ENCODE results near the gene CCDC88C. TPM values are rescaled to one million over a fixed set of nuclear protein-coding genes. Genes with fewer than 3 reads are reported as not detected.
"Not testable (repeated sequence)": the region's sequence is repeated elsewhere in the genome, so short reads cannot be mapped to it uniquely, and the experiment has no call there.

CCDC88C gene
- total RNA-seq, 1 experiment from 2014 or later = 33.2 TPM

DNA sequence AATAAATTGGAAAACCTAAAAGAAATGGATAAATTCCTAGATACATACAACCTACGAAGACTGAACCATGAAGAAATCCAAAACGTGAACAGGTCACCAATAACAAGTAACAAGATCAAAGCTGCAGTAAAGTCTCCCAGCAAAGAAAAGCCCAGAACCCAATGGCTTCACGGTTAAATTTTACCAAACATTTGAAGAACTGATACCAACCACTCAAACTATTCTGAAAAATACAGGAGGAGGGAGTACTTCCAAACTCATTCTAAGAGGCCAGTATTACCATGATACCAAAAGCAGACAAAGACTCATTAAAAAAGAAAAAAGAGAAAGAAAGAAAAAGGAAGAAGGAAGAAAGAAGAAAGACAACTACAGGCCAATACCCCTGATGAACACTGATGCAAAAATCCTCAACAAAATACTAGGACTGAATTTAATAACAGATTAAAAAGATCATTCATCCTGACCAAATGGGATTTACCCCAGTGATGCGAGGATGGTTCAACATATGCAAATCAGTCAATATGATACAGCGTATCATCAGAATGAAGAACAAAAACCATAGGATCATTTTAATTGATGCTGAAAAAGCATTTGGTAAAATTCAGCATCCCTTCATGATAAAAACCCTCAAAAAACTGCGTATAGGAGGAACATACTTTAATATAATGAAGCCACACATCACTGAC is 26.9 kb upstream of the CCDC88C start:
- H3K27me3 Mint-ChIP-seq (ENCODE audit: unreplicated experiment) = peaks cover 40% of the 10 kb centered on the region
- DNase-seq = no peak
- no peaks in the 10 kb centered on the region for H3K36me3 Mint-ChIP-seq (ENCODE audit: insufficient read depth, unreplicated experiment)
- no peak overlapping the region for H3K4me3 Mint-ChIP-seq (ENCODE audit: low read depth, unreplicated experiment)
- no peaks in the 10 kb centered on the region for H3K9me3 Mint-ChIP-seq (ENCODE audit: low read depth, unreplicated experiment)
- H3K27ac Mint-ChIP-seq (ENCODE audit: unreplicated experiment) = no peak overlapping the region
- intact Hi-C loops (cut with micrococcal nuclease; ENCODE audit: unreplicated experiment) = no loop called here
- no peaks in the 10 kb centered on the region for H3K4me1 Mint-ChIP-seq (ENCODE audit: low read depth, unreplicated experiment)
- TF ChIP-seq, protein P1, sequence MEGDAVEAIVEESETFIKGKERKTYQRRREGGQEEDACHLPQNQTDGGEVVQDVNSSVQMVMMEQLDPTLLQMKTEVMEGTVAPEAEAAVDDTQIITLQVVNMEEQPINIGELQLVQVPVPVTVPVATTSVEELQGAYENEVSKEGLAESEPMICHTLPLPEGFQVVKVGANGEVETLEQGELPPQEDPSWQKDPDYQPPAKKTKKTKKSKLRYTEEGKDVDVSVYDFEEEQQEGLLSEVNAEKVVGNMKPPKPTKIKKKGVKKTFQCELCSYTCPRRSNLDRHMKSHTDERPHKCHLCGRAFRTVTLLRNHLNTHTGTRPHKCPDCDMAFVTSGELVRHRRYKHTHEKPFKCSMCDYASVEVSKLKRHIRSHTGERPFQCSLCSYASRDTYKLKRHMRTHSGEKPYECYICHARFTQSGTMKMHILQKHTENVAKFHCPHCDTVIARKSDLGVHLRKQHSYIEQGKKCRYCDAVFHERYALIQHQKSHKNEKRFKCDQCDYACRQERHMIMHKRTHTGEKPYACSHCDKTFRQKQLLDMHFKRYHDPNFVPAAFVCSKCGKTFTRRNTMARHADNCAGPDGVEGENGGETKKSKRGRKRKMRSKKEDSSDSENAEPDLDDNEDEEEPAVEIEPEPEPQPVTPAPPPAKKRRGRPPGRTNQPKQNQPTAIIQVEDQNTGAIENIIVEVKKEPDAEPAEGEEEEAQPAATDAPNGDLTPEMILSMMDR (IDR thresholded peaks at IDR 0.05; ENCODE audit: unreplicated experiment) = no peak
- no TSS peak for BruUV-seq (replicated peaks)
- CTCF ChIA-PET = no interaction called here

DNA sequence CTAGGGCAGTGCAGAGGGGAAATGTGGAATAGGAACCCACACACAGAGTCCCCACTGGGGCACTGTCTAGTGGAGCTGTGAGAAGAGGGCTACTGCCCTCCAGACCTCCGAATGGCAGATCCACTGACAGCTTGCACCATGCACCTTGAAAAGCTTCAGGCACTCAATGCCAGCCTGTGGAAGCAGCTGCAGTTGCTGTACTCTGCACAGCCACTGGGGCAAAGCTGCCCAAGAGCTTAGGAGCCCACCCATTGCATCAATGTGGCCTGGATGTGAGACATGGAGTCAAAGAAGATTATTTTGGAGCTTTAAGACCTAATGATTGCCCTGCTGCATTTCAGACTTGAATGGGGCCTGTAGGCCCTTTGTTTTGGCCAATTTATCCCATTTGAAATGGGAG is 21.7 kb upstream of the CCDC88C start:
- CTCF ChIA-PET = no interaction called here
- no TSS peak for BruUV-seq (replicated peaks)
- TF ChIP-seq, protein P1 (IDR thresholded peaks at IDR 0.05; ENCODE audit: unreplicated experiment) = no peak
- Mint-ChIP-seq H3K4me3 (ENCODE audit: low read depth, unreplicated experiment) (no peak overlapping the region), H3K36me3 (ENCODE audit: insufficient read depth, unreplicated experiment) (no peaks in the 10 kb centered on the region), H3K9me3 (ENCODE audit: low read depth, unreplicated experiment) (peaks cover 3% of the 10 kb centered on the region), H3K27ac (ENCODE audit: unreplicated experiment) (no peak overlapping the region), H3K27me3 (ENCODE audit: unreplicated experiment) (peaks cover 24% of the 10 kb centered on the region), H3K4me1 (ENCODE audit: low read depth, unreplicated experiment) (no peaks in the 10 kb centered on the region)
- no peak for DNase-seq
- intact Hi-C loops (cut with micrococcal nuclease; ENCODE audit: unreplicated experiment) = no loop called here

DNA sequence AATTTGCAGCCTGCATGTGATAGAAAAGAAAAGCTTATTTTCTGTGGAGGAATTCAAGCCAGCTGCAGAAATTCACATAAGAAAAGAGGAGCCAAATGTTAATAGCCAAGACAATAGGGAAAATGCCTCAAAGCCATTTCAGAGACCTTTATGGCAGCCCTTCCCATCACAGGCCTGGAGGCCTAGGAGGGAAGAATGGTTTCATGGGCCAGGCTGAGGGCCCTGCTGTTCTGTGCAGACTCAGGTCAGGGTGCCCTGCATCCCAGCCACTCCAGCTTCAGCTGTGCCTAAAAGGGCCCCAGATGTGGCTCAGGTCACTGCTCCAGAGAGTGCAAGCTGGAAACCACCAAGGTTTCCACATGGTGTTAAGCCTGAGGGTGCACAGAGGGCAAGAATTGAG is 21.2 kb upstream of the CCDC88C start:
- Mint-ChIP-seq H3K36me3 (ENCODE audit: insufficient read depth, unreplicated experiment) (no peaks in the 10 kb centered on the region), H3K9me3 (ENCODE audit: low read depth, unreplicated experiment) (peaks cover 3% of the 10 kb centered on the region), H3K4me3 (ENCODE audit: low read depth, unreplicated experiment) (no peak overlapping the region), H3K27ac (ENCODE audit: unreplicated experiment) (no peak overlapping the region), H3K27me3 (ENCODE audit: unreplicated experiment) (peaks cover 19% of the 10 kb centered on the region), H3K4me1 (ENCODE audit: low read depth, unreplicated experiment) (no peaks in the 10 kb centered on the region)
- DNase-seq = no peak
- TF ChIP-seq, protein P1 (IDR thresholded peaks at IDR 0.05; ENCODE audit: unreplicated experiment) = no peak
- no TSS peak for BruUV-seq (replicated peaks)
- intact Hi-C loops (cut with micrococcal nuclease; ENCODE audit: unreplicated experiment) = no loop called here
- CTCF ChIA-PET = no interaction called here

DNA sequence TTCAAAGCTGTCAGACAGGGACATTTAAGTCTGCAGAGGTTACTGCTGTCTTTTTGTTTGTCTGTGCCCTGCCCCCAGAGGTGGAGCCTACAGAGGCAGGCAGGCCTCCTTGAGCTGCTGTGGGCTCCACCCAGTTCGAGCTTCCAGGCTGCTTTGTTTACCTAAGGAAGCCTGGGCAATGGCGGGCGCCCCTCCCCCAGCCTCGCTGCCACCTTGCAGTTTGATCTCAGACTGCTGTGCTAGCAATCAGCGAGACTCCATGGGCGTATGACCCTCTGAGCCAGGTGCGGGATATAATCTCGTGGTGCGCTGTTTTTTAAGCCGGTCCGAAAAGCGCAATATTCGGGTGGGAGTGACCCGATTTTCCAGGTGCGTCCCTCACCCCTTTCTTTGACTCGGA is 18.6 kb upstream of the CCDC88C start:
- H3K36me3 Mint-ChIP-seq (ENCODE audit: insufficient read depth, unreplicated experiment); H3K9me3 Mint-ChIP-seq (ENCODE audit: low read depth, unreplicated experiment); CTCF ChIA-PET; DNase-seq; intact Hi-C loops (cut with micrococcal nuclease; ENCODE audit: unreplicated experiment); H3K4me3 Mint-ChIP-seq (ENCODE audit: low read depth, unreplicated experiment); H3K4me1 Mint-ChIP-seq (ENCODE audit: low read depth, unreplicated experiment); H3K27me3 Mint-ChIP-seq (ENCODE audit: unreplicated experiment); BruUV-seq (replicated peaks); H3K27ac Mint-ChIP-seq (ENCODE audit: unreplicated experiment): not testable (repeated sequence)

DNA sequence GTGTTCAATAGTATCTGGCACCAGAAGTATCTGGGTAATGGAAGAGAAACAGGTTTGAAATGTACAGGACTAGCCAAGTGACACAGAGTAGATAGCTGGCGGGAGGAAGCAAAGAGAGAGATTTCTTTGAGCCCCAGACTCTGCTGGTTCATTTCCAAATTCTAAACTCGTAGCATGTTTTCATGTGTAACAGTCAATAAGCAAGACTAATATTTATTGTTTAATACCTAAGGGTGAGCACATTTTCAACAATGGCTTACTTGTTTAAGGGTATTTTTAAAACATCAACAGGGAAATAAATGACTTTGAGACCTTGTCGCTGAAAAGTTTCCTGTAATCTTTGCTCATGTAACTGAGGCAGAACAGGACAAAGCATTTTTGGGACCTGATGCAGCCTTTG is 11.8 kb upstream of the CCDC88C start:
- Mint-ChIP-seq H3K4me3 (ENCODE audit: low read depth, unreplicated experiment) (no peak overlapping the region), H3K27ac (ENCODE audit: unreplicated experiment) (no peak overlapping the region), H3K36me3 (ENCODE audit: insufficient read depth, unreplicated experiment) (no peaks in the 10 kb centered on the region), H3K4me1 (ENCODE audit: low read depth, unreplicated experiment) (no peaks in the 10 kb centered on the region), H3K27me3 (ENCODE audit: unreplicated experiment) (no peaks in the 10 kb centered on the region), H3K9me3 (ENCODE audit: low read depth, unreplicated experiment) (no peaks in the 10 kb centered on the region)
- intact Hi-C loops (cut with micrococcal nuclease; ENCODE audit: unreplicated experiment) = no loop called here
- CTCF ChIA-PET = no interaction called here
- TF ChIP-seq, protein P1 (IDR thresholded peaks at IDR 0.05; ENCODE audit: unreplicated experiment) = no peak
- BruUV-seq (replicated peaks) = no TSS peak
- DNase-seq = no peak

DNA sequence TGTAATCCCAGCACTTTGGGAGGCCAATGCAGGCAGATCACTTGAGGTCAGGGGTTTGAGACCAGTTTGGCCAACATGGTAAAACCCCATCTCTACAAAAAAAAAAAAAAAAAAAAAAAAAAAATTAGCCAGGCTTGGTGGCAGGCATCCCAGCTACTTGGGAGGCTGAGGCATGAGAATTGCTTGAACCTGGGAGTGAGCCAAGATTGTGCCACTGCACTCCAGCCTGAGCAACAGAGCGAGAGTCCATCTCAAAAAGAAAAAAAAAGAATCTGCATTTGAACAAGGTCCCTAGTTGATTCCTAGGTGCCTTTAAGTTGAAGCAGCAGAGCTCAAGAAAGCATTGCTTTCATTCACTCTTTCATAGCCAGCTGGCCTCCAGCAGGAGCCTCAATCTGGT is 11.3 kb upstream of the CCDC88C start:
- H3K27me3 Mint-ChIP-seq (ENCODE audit: unreplicated experiment); BruUV-seq (replicated peaks); H3K27ac Mint-ChIP-seq (ENCODE audit: unreplicated experiment); H3K36me3 Mint-ChIP-seq (ENCODE audit: insufficient read depth, unreplicated experiment); H3K4me3 Mint-ChIP-seq (ENCODE audit: low read depth, unreplicated experiment); intact Hi-C loops (cut with micrococcal nuclease; ENCODE audit: unreplicated experiment); H3K4me1 Mint-ChIP-seq (ENCODE audit: low read depth, unreplicated experiment); H3K9me3 Mint-ChIP-seq (ENCODE audit: low read depth, unreplicated experiment); CTCF ChIA-PET; DNase-seq: not testable (repeated sequence)

DNA sequence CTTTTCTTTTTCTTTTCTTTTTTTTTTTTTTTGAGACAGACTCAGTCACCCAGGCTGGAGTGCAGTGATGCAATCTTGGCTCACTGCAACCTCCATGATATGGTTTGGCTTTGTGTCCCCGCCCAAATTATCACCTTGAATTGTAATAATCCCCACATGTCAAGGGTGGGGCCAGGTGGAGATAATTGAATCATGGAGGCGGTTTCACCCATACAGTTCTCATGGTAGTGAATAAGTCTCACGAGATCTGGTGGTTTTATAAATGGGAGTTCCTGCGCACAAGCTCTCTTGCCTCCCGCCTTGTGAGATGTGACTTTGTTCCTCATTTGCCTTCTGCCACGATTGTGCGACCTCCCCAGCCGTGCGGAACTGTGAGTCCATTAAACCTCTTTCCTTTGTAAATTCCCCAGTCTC is 7.9 kb upstream of the CCDC88C start:
- H3K9me3 Mint-ChIP-seq (ENCODE audit: low read depth, unreplicated experiment); H3K27me3 Mint-ChIP-seq (ENCODE audit: unreplicated experiment); H3K4me1 Mint-ChIP-seq (ENCODE audit: low read depth, unreplicated experiment); H3K36me3 Mint-ChIP-seq (ENCODE audit: insufficient read depth, unreplicated experiment); H3K4me3 Mint-ChIP-seq (ENCODE audit: low read depth, unreplicated experiment); H3K27ac Mint-ChIP-seq (ENCODE audit: unreplicated experiment); DNase-seq; BruUV-seq (replicated peaks); CTCF ChIA-PET; intact Hi-C loops (cut with micrococcal nuclease; ENCODE audit: unreplicated experiment): not testable (repeated sequence)

Data from Calu3 (cell line).